H1 (cell line): ENCODE data around the gene KRT5. TPM values are rescaled to one million over a fixed set of nuclear protein-coding genes. Genes with fewer than 3 reads are reported as not detected.

Source experiments
- CTCF ChIA-PET: fragments of 300-600 bp; sonication (Branson Sonifier 250); formaldehyde crosslinking; loops from one replicate; lab custom pipeline; 2021; ENCODE audit not compliant: partially characterized antibody; lab: Charles Lee
- POLR2A ChIA-PET: fragments of 300-600 bp; sonication (Branson Sonifier 250); formaldehyde crosslinking; loops from one replicate; lab custom pipeline; 2021; ENCODE audit warnings: inconsistent platforms; ENCODE audit not compliant: partially characterized antibody; lab: Charles Lee
- DNase-seq, 2 experiments: peaks; one replicate each; pipeline versions ENCODE4 v3.0.0 to v3.0.0-alpha.2; 2010 to 2022; ENCODE audit warnings: low spot score in 2 of 2, low read depth in 1 of 2, mixed read lengths in 1 of 2
- FAIRE-seq: peaks from 2 replicates; lab custom pipeline; 2011; peaks lifted over from hg19 to GRCh38; lab: Jason Lieb, UNC
- H2AFZ ChIP-seq: 2 replicates; pipeline ENCODE4 v1.8.1; 2012; ENCODE audit warnings: low read length, inconsistent platforms
- H2AK5ac ChIP-seq: 2 replicates; pipeline ENCODE4 v1.6.1; 2013; ENCODE audit warnings: low read depth, low read length
- H2BK120ac ChIP-seq: replicated peaks from 2 replicates; pipeline ENCODE3; 2013; ENCODE audit warnings: low read depth, low read length, inconsistent platforms
- H2BK12ac ChIP-seq: 2 replicates; pipeline ENCODE4 v1.6.1; 2013; ENCODE audit warnings: low read depth, low read length
- H2BK15ac ChIP-seq: 2 replicates; pipeline ENCODE4 v1.6.1; 2013; ENCODE audit warnings: low read length
- H2BK20ac ChIP-seq: 2 replicates; pipeline ENCODE4 v1.6.1; 2013; ENCODE audit warnings: low read length
- H2BK5ac ChIP-seq: 2 replicates; pipeline ENCODE4 v1.6.1; 2013; ENCODE audit warnings: low read depth, low read length
- H3K14ac ChIP-seq: 2 replicates; pipeline ENCODE4 v1.6.1; 2013; ENCODE audit warnings: inconsistent platforms; ENCODE audit not compliant: insufficient read length
- H3K18ac ChIP-seq: 2 replicates; pipeline ENCODE4 v1.6.1; 2013; ENCODE audit warnings: low read length; ENCODE audit errors: extremely low read depth
- H3K23ac ChIP-seq: 2 replicates; pipeline ENCODE4 v1.6.1; 2013; ENCODE audit warnings: inconsistent platforms; ENCODE audit not compliant: insufficient read length
- H3K23me2 ChIP-seq: 2 replicates; pipeline ENCODE4 v1.6.1; 2013; ENCODE audit warnings: low read depth, low read length
- H3K27ac ChIP-seq: 2 replicates; pipeline ENCODE4 v1.6.1; 2011; ENCODE audit warnings: low read depth, low read length, inconsistent platforms
- H3K27me3 ChIP-seq, 4 experiments: replicated peaks in 1 of 4; 1 replicate in 1 of 4; 2 replicates in 3 of 4; pipeline versions ENCODE4 v1.6.1 to v1.8.1; 2011 to 2013; ENCODE audit warnings: low read length in 3 of 4, mild to moderate bottlenecking in 3 of 4, inconsistent platforms in 2 of 4, mixed read lengths in 2 of 4, moderate library complexity in 1 of 4; ENCODE audit not compliant: control insufficient read depth in 3 of 4, insufficient read depth in 3 of 4; ENCODE audit errors: extremely low read depth in 1 of 4
- H3K36me3 ChIP-seq, 4 experiments: 2 replicates each; pipeline versions ENCODE4 v1.6.1 to v1.8.1; 2011 to 2013; ENCODE audit warnings: mild to moderate bottlenecking in 4 of 4, low read length in 3 of 4, moderate library complexity in 2 of 4, control low read depth in 1 of 4, inconsistent platforms in 1 of 4; ENCODE audit not compliant: insufficient read depth in 4 of 4, control insufficient read depth in 2 of 4
- H3K4ac ChIP-seq: replicated peaks from 2 replicates; pipeline ENCODE3; 2013; ENCODE audit warnings: low read length, low read depth, mixed read lengths, inconsistent platforms; ENCODE audit not compliant: insufficient read length
- H3K4me1 ChIP-seq, 4 experiments: replicated peaks in 1 of 4; 1 replicate in 1 of 4; 2 replicates in 3 of 4; pipeline versions ENCODE4 v1.6.1 to v1.8.1; 2011 to 2013; ENCODE audit warnings: low read length in 3 of 4, inconsistent platforms in 2 of 4, mixed read lengths in 1 of 4; ENCODE audit not compliant: insufficient read depth in 4 of 4, control insufficient read depth in 3 of 4
- H3K4me2 ChIP-seq, 2 experiments: 2 replicates each; pipeline versions ENCODE4 v1.6.1 to v1.8.1; 2011 to 2013; ENCODE audit warnings: low read depth in 2 of 2, low read length in 2 of 2, control low read depth in 1 of 2, inconsistent platforms in 1 of 2, mild to moderate bottlenecking in 1 of 2; ENCODE audit not compliant: insufficient read depth in 1 of 2
- H3K4me3 ChIP-seq, 4 experiments: fragments of 200-600, 300-600 bp in 1 of 4; sonication (generic), shearing (Covaris generic), sonication (Bioruptor Twin) in 1 of 4; 2 replicates each; pipeline versions ENCODE4 v1.5.1 to v1.8.1; 2011 to 2016; ENCODE audit warnings: low read length in 4 of 4, low read depth in 3 of 4, control low read depth in 2 of 4, inconsistent platforms in 2 of 4, mild to moderate bottlenecking in 2 of 4, mixed read lengths in 1 of 4, moderate library complexity in 1 of 4; ENCODE audit not compliant: insufficient read depth in 2 of 4; ENCODE audit errors: extremely low read depth in 1 of 4
- H3K56ac ChIP-seq: replicated peaks from 2 replicates; pipeline ENCODE3; 2013; ENCODE audit warnings: low read depth, mild to moderate bottlenecking, mixed read lengths, low read length, inconsistent platforms; ENCODE audit not compliant: insufficient read length
- H3K79me1 ChIP-seq: 2 replicates; pipeline ENCODE4 v1.6.1; 2013; ENCODE audit warnings: low read depth, low read length, control low read depth
- H3K79me2 ChIP-seq, 2 experiments: 2 replicates each; pipeline versions ENCODE4 v1.6.1 to v1.8.1; 2012 to 2013; ENCODE audit warnings: low read length in 2 of 2, mild to moderate bottlenecking in 2 of 2, inconsistent platforms in 1 of 2; ENCODE audit not compliant: insufficient read depth in 2 of 2, control insufficient read depth in 1 of 2
- H3K9ac ChIP-seq, 4 experiments: replicated peaks in 1 of 4; 1 replicate in 1 of 4; 2 replicates in 3 of 4; pipeline versions ENCODE4 v1.6.1 to v1.8.1; 2011 to 2013; ENCODE audit warnings: low read depth in 3 of 4, low read length in 3 of 4, control low read depth in 2 of 4, mild to moderate bottlenecking in 2 of 4, moderate library complexity in 2 of 4, inconsistent platforms in 1 of 4; ENCODE audit errors: extremely low read depth in 1 of 4
- H3K9me3 ChIP-seq, 2 experiments: 2 replicates each; pipeline versions ENCODE4 v1.6.1 to v1.8.1; 2012 to 2013; ENCODE audit warnings: mild to moderate bottlenecking in 2 of 2, moderate library complexity in 2 of 2, control low read depth in 1 of 2, inconsistent platforms in 1 of 2, low read depth in 1 of 2, low read length in 1 of 2, mixed read lengths in 1 of 2; ENCODE audit not compliant: insufficient read depth in 2 of 2
- H4K20me1 ChIP-seq, 2 experiments: replicated peaks in 1 of 2; 2 replicates each; pipeline versions ENCODE3 to v1.8.1; 2011 to 2013; ENCODE audit warnings: inconsistent platforms in 2 of 2, low read length in 2 of 2, mild to moderate bottlenecking in 1 of 2; ENCODE audit not compliant: insufficient read depth in 2 of 2, control insufficient read depth in 1 of 2
- H4K5ac ChIP-seq: 2 replicates; pipeline ENCODE4 v1.6.1; 2013; ENCODE audit warnings: low read length, low read depth, mixed read lengths, inconsistent platforms; ENCODE audit not compliant: insufficient read length
- H4K8ac ChIP-seq: 2 replicates; pipeline ENCODE4 v1.8.0; 2013; ENCODE audit warnings: mild to moderate bottlenecking, moderate library complexity, low read length, inconsistent platforms; ENCODE audit not compliant: insufficient read depth; ENCODE audit errors: extremely low read depth
- H4K91ac ChIP-seq: replicated peaks from 2 replicates; pipeline ENCODE3; 2013; ENCODE audit warnings: low read length, mixed read lengths, inconsistent platforms; ENCODE audit not compliant: insufficient read length
- MAFK ChIP-seq: IDR thresholded peaks from 2 replicates; pipeline ENCODE4 v1.6.1; 2012; ENCODE audit warnings: low read depth, mild to moderate bottlenecking, improper control_type of control experiment, low read length
- RFX5 ChIP-seq: IDR thresholded peaks from 2 replicates; pipeline ENCODE4 v1.6.1; 2011; ENCODE audit warnings: low read depth, low read length, improper control_type of control experiment, borderline replicate concordance
- ZNF274 ChIP-seq: IDR thresholded peaks from 2 replicates; pipeline ENCODE4 v1.7.0; 2012; ENCODE audit warnings: low read length, borderline replicate concordance; ENCODE audit errors: extremely low read depth
- WGBS, 2 experiments: shearing (Covaris generic) in 1 of 2; methylation state at CpG; one replicate each; pipeline versions ENCODE4 v1.1.6 to v1.1.7; 2013 to 2015; ENCODE audit warnings: low lambda C conversion rate in 2 of 2, mixed read lengths in 2 of 2, inconsistent platforms in 1 of 2, low coverage in 1 of 2, missing lambda C conversion rate in 1 of 2; ENCODE audit not compliant: insufficient replicate concordance in 2 of 2, insufficient coverage in 1 of 2, insufficient read length in 1 of 2; ENCODE audit errors: extremely low coverage in 1 of 2, missing lambda C conversion rate in 1 of 2; 5-methylcytosine and 5-hydroxymethylcytosine counted together
- polyA plus RNA-seq, 7 experiments: library from polyadenylated mRNA; depleted of rRNA in 3 of 7; stranded (reverse) in 5 of 7; unstranded in 2 of 7; fragments of >200 nt in 5 of 7; fragments of 200-250 nt in 2 of 7; gene quantifications; 1 replicate in 5 of 7; 2 replicates in 1 of 7; 4 replicates in 1 of 7; pipeline versions ENCODE4 v1.2.1 to v1.2.3, GENCODE V29; 2011 to 2013; ENCODE audit warnings: missing spikeins in 2 of 7, mixed read lengths in 2 of 7
- total RNA-seq: library from RNA; stranded (reverse); fragmentation: NEBNext Ultra II Directional; extraction: Animal tissue kit (Norgen Biotek cat#: 25700); gene quantifications from 2 replicates; pipeline ENCODE4 v1.2.1, GENCODE V29; 2021

KRT5 gene
- total and polyA plus RNA-seq, 2 of the 8 experiments (the other 6 are each of a cell fraction or from before 2014, with no cell fraction given): 0.18 TPM; not detected in 1

DNA sequence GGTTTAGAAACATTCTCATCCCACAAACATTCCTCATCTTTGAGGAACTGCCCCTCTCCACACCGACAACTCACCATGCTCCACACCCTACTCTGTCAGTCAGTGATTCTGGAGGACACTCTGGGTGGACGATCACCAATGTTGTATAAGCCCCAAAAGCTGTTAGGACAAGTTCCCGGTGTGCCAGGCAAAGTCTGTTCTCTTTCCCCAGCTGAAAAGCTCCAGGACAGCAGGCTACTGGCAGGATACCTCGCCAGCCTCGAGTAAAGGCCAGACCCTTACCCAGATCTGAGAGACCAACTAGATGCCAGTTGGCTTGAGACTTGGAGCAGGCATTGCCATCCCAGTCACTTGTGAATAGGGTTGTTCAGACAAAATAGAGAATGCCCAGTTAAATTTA is 12.0 kb downstream of the KRT5 start:
- H2BK12ac ChIP-seq: no peak overlapping the region
- no peak overlapping the region for H2BK15ac ChIP-seq
- no peak overlapping the region for H3K27ac ChIP-seq
- no peaks in the 10 kb centered on the region for H3K4me1 ChIP-seq
- H3K23me2 ChIP-seq: no peaks in the 10 kb centered on the region; the same call in 1 of the 2 replicates
- H4K5ac ChIP-seq: no peak overlapping the region
- H3K79me1 ChIP-seq: no peaks in the 10 kb centered on the region
- H2AFZ ChIP-seq: no peak overlapping the region
- DNase-seq (no peak), FAIRE-seq (no peak)
- no peak overlapping the region for H3K4me2 ChIP-seq
- no peak overlapping the region for H4K91ac ChIP-seq
- H3K4me3 ChIP-seq: no peak overlapping the region
- H4K8ac ChIP-seq: no peak overlapping the region
- no peak overlapping the region for H3K56ac ChIP-seq
- H4K20me1 ChIP-seq: no peaks in the 10 kb centered on the region
- H3K27me3 ChIP-seq: no peaks in the 10 kb centered on the region
- no peak overlapping the region for H3K23ac ChIP-seq
- POLR2A ChIA-PET: no interaction called here
- no peak overlapping the region for H2BK20ac ChIP-seq
- no peaks in the 10 kb centered on the region for H3K36me3 ChIP-seq
- H3K14ac ChIP-seq: no peak overlapping the region
- WGBS, 2 experiments: 96% methylated on average over 5 of the region's 5 CpGs; no CpG with 5 or more reads in 1 of the 2 experiments
- H2AK5ac ChIP-seq: no peak overlapping the region
- H3K9me3 ChIP-seq: peaks cover 2 to 6% of the 10 kb centered on the region in 2 experiments; a peak in 1 of 4 replicates
- H3K79me2 ChIP-seq: no peaks in the 10 kb centered on the region
- no peak overlapping the region for H3K4ac ChIP-seq
- CTCF ChIA-PET: interaction anchor here (0.7 to 4.8 kb wide), 17 partner anchors 9 to 368 kb away, joined by 3 to 36 read pairs (median 5); partner anchors contain the start of genes KRT5, KRT6A and KRT74
- H3K18ac ChIP-seq: no peak overlapping the region
- H2BK120ac ChIP-seq: no peak overlapping the region
- no peak overlapping the region for H2BK5ac ChIP-seq
- H3K9ac ChIP-seq: no peak overlapping the region
- TF ChIP-seq MAFK: no peak
- no peak for TF ChIP-seq ZNF274
- no peak for TF ChIP-seq RFX5
